ENCODE results near the gene CHIT1. TPM values are rescaled to one million over a fixed set of nuclear protein-coding genes. Genes with fewer than 3 reads are reported as not detected.
A peak's percentile ranks its signal among the peaks of the same experiment; 100 is the strongest.

Gene CHIT1
- total and polyA plus RNA-seq, 8 donors = 0.09 to 3.0 (median 0.24) TPM; not detected in 1

- intact Hi-C loops (cut with DNase I) = loop anchor here in 1 of 2 donors (5.0 to 10.0 kb wide), 2 partner anchors 64 to 211 kb away; no protein-coding TSS in a partner anchor
- Histone ChIP-seq H3K36me3 (no peaks in the 10 kb centered on the region), H3K9me3 (no peaks in the 10 kb centered on the region), H3K27me3 (no peaks in the 10 kb centered on the region), H3K4me3 (peak overlapping the region in 1 of 2 donors; percentile 44), H3K27ac (peak overlapping the region; percentile 72 to 92), H3K4me1 (peaks cover 9 to 88% of the 10 kb centered on the region in 2 donors)
- peak; percentile 82 for ATAC-seq
- DNase-seq = peak; percentile 73 to 98 (median 89)
- TF ChIP-seq, protein P1, sequence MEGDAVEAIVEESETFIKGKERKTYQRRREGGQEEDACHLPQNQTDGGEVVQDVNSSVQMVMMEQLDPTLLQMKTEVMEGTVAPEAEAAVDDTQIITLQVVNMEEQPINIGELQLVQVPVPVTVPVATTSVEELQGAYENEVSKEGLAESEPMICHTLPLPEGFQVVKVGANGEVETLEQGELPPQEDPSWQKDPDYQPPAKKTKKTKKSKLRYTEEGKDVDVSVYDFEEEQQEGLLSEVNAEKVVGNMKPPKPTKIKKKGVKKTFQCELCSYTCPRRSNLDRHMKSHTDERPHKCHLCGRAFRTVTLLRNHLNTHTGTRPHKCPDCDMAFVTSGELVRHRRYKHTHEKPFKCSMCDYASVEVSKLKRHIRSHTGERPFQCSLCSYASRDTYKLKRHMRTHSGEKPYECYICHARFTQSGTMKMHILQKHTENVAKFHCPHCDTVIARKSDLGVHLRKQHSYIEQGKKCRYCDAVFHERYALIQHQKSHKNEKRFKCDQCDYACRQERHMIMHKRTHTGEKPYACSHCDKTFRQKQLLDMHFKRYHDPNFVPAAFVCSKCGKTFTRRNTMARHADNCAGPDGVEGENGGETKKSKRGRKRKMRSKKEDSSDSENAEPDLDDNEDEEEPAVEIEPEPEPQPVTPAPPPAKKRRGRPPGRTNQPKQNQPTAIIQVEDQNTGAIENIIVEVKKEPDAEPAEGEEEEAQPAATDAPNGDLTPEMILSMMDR (IDR thresholded peaks at IDR 0.05) = peak; percentile 97 to 99
Measured at GRCh38 chr1:203273206-203273868, 43.9 kb upstream of the CHIT1 start.

DNA sequence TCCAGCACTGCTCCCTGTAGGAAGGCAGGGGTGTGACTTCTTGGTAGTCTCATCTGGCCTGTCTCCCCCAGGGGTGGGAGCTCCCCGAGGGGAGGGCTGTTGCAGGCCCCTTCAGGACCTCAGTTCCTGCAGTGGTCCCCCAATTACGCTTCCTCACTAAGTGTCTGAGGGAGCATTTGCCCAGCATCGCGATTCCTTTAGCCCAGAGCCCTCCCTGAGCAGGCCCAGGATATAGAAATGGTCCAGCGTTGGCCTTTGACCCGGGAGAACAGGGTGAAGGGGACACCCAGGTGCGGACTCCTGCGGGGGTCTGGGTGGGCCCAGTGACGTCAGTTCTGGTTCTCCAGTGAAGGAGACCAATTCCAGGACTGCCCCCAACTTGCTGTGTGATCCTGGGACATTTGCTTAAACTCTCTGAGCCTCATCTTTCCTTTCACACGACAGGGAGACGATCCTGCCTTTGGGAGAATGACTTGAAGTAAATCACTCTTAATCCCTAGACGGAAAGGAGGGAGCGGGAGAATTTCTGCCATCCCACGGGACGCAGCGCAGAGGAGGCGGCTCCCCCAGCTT is 43.2 kb upstream of the CHIT1 start:
- TF ChIP-seq, protein P1 (IDR thresholded peaks at IDR 0.05) = no peak
- no peaks in the 10 kb centered on the region for H3K36me3 ChIP-seq
- no peak for ATAC-seq
- intact Hi-C loops (cut with DNase I) = loop anchor here in 1 of 2 donors (5.0 to 10.0 kb wide), 2 partner anchors 65 to 212 kb away; no protein-coding TSS in a partner anchor
- peaks cover 5 to 85% of the 10 kb centered on the region in 2 donors for H3K4me1 ChIP-seq
- no peaks in the 10 kb centered on the region for H3K27me3 ChIP-seq
- DNase-seq = no peak
- peak overlapping the region in 1 of 2 donors; percentile 92 for H3K27ac ChIP-seq
- peak overlapping the region in 1 of 2 donors; percentile 44 for H3K4me3 ChIP-seq
- H3K9me3 ChIP-seq = no peaks in the 10 kb centered on the region

DNA sequence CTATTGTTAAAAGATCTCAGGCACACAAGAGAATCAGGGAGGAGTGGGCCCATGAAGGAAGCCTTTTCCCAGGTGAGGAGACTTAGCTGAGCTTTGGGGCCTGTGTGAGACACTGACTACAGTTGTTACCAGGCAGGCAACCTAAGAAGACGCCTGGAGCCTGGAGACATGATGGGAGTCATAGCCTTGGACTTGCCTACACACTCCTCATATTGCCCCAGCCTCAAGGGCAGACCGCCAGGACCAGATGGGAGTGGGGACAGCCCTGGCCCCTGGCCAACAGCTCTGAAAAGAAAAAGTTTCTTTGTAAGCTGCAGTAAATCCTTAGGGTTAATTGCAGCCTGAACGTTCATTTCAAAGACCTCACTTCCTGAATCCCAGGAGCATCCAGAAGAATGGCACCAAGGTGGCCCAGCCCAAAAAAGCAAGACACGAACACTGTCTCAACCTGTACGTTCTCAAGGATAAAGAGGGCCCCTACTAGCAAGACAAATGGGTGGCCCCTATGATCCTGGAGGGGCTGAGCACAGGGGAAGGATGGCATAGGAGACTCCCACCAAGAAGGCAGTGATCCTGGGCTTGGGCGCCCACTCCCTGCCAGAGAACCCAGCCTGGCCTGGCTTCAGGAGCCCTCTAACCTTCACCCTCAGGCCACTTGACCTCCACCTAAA is 42.6 kb upstream of the CHIT1 start:
- H3K27me3 ChIP-seq = no peaks in the 10 kb centered on the region
- intact Hi-C loops (cut with DNase I) = loop anchor here in 1 of 2 donors (5.0 to 10.0 kb wide), 2 partner anchors 65 to 213 kb away; no protein-coding TSS in a partner anchor
- H3K4me3 ChIP-seq = no peak overlapping the region
- ATAC-seq (no peak), DNase-seq (peak in 1 of 4 donors; percentile 65)
- no peaks in the 10 kb centered on the region for H3K36me3 ChIP-seq
- no peaks in the 10 kb centered on the region for H3K9me3 ChIP-seq
- TF ChIP-seq, protein P1 (IDR thresholded peaks at IDR 0.05) = no peak
- H3K4me1 ChIP-seq = peaks cover 5 to 85% of the 10 kb centered on the region in 2 donors
- peak overlapping the region; percentile 19 to 71 for H3K27ac ChIP-seq

DNA sequence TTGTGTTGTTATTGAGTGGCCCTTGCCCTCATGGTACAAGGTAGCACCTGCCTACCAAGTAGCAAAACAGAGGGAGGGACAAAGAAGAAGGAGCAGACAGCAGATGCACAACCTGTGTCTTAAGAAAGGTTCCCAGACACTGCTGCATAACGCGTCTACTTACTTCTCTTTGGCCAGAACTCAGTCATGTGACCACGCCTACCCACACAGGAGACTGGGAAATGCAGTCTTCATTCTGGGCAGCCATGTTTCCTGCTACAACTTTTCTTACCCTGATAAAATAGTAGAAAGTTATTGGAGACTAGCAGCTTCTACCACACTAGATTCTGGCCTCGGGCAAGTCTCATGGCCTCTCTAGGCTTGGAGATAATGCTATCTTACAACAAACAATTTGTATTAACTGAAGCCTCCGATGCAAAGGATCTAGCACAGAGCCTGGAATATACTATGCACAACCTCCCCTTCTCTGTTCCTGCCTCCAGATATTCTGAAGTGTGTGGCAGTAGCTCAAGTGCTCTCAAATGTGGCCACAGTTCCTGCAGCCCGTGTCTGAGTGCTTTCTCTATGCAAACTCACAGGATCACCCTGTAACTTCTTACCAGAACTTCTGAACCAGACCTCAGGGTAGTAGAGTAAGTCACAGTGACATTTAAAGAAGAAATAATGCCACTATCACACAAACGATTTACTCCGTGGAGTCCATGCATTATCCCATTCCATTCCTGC is 41.7 kb upstream of the CHIT1 start:
- H3K27ac ChIP-seq = peak overlapping the region; percentile 42 to 71
- peaks cover 5 to 80% of the 10 kb centered on the region in 2 donors for H3K4me1 ChIP-seq
- H3K4me3 ChIP-seq = no peak overlapping the region
- TF ChIP-seq, protein P1 (IDR thresholded peaks at IDR 0.05) = no peak
- DNase-seq = peak in 2 of 4 donors; percentile 70 to 81
- no peaks in the 10 kb centered on the region for H3K27me3 ChIP-seq
- H3K9me3 ChIP-seq = no peaks in the 10 kb centered on the region
- peak; percentile 65 for ATAC-seq
- H3K36me3 ChIP-seq = no peaks in the 10 kb centered on the region
- intact Hi-C loops (cut with DNase I) = loop anchor here in 1 of 2 donors (5.0 to 10.0 kb wide), 2 partner anchors 66 to 214 kb away; no protein-coding TSS in a partner anchor
